Measurements from ENCODE around the gene PRSS57. TPM values are rescaled to one million over a fixed set of nuclear protein-coding genes. Genes with fewer than 3 reads are reported as not detected.

PRSS57 gene
- polyA plus RNA-seq, 1 of the 3 experiments (the other 2 are of a cell fraction): not detected

GRCh38 chr19:722553-723101 is 27.4 kb upstream of the PRSS57 start:
- Histone ChIP-seq H3K4me2 (no peak overlapping the region), H3K4me1 (ENCODE audit: control insufficient read depth in 1 of 2, insufficient read depth in 2 of 2, low read depth in 1 of 2, low read length in 1 of 2) (no peaks in the 10 kb centered on the region; a peak in 1 of 4 replicates), H3K36me3 (replicated peaks in 1 of 2; ENCODE audit: control insufficient read depth in 1 of 2, insufficient read depth in 2 of 2, low read length in 1 of 2) (no peaks in the 10 kb centered on the region), H3K27me3 (ENCODE audit: insufficient read depth) (no peaks in the 10 kb centered on the region), H3K9ac (no peak overlapping the region), H3K4me3 (ENCODE audit: low read depth in 2 of 2, low read length in 1 of 2) (no peak overlapping the region), H3F3A (replicated peaks; ENCODE audit: insufficient read depth) (no peaks in the 10 kb centered on the region), H3K9me3 (no peaks in the 10 kb centered on the region), H4K20me1 (ENCODE audit: insufficient read depth) (no peaks in the 10 kb centered on the region), H3K79me2 (ENCODE audit: insufficient read depth) (no peaks in the 10 kb centered on the region), H2AFZ (ENCODE audit: low read depth) (no peak overlapping the region), H3K9me2 (no peaks in the 10 kb centered on the region), H3K27ac (ENCODE audit: low read depth in 2 of 2, low read length in 1 of 2) (no peak overlapping the region)
- TF ChIP-seq RFX5 (IDR thresholded peaks at IDR 0.05; ENCODE audit: low read length) (no peak), FOXM1 (IDR thresholded peaks at IDR 0.05; ENCODE audit: low read depth) (no peak), EZH2phosphoT487 (IDR thresholded peaks at IDR 0.05; ENCODE audit: borderline replicate concordance, low read depth) (no peak), NFIC (IDR thresholded peaks at IDR 0.05; ENCODE audit: borderline replicate concordance) (no peak), RAD21 (IDR thresholded peaks at IDR 0.05; ENCODE audit: low read length) (no peak), PBX3 (IDR thresholded peaks at IDR 0.05) (no peak), MEF2A (IDR thresholded peaks at IDR 0.05; ENCODE audit: borderline replicate concordance, low read depth) (no peak), TCF12 (IDR thresholded peaks at IDR 0.05) (no peak), FOSL2 (IDR thresholded peaks at IDR 0.05; ENCODE audit: borderline replicate concordance, low read depth) (no peak), SIN3A (IDR thresholded peaks at IDR 0.05; ENCODE audit: borderline replicate concordance, low read depth, low read length) (no peak)
- ChIA-PET POLR2A (no interaction called here), CTCF (interaction anchor here (1.0 to 5.8 kb wide), 6 partner anchors 9 to 47 kb away, joined by 3 to 35 read pairs (median 5); partner anchors contain the start of gene PALM)
- 95% methylated on average over 4 of the region's 17 CpGs for WGBS (ENCODE audit: low lambda C conversion rate)
- DNase-seq: no peak

GRCh38 chr19:720345-721160 is 25.3 kb upstream of the PRSS57 start:
- H4K20me1 ChIP-seq (ENCODE audit: insufficient read depth): no peaks in the 10 kb centered on the region
- no peaks in the 10 kb centered on the region for H3K79me2 ChIP-seq (ENCODE audit: insufficient read depth)
- no peak overlapping the region for H3K4me2 ChIP-seq
- ChIA-PET POLR2A (no interaction called here), CTCF (interaction anchor here (0.9 to 5.8 kb wide), 3 partner anchors 10 to 17 kb away, joined by 3 to 35 read pairs (median 6); no protein-coding TSS in a partner anchor)
- H2AFZ ChIP-seq (ENCODE audit: low read depth): no peak overlapping the region
- peak; percentile 90 for DNase-seq
- H3K9me2 ChIP-seq: no peaks in the 10 kb centered on the region
- WGBS (ENCODE audit: low lambda C conversion rate): 33% methylated on average over 17 of the region's 58 CpGs
- no peaks in the 10 kb centered on the region; a peak in 1 of 4 replicates for H3K4me1 ChIP-seq (ENCODE audit: control insufficient read depth in 1 of 2, insufficient read depth in 2 of 2, low read depth in 1 of 2, low read length in 1 of 2)
- peak overlapping the region in 1 of 2 experiments; percentile 27; a peak in 1 of 4 replicates for H3K4me3 ChIP-seq (ENCODE audit: low read depth in 2 of 2, low read length in 1 of 2)
- H3K9me3 ChIP-seq: no peaks in the 10 kb centered on the region
- no peaks in the 10 kb centered on the region for H3F3A ChIP-seq (replicated peaks; ENCODE audit: insufficient read depth)
- H3K27ac ChIP-seq (ENCODE audit: low read depth in 2 of 2, low read length in 1 of 2): peak overlapping the region in 1 of 2 experiments; percentile 72; a peak in 2 of 4 replicates
- H3K9ac ChIP-seq: no peak overlapping the region
- TF ChIP-seq FOSL2 (IDR thresholded peaks at IDR 0.05; ENCODE audit: borderline replicate concordance, low read depth) (no peak), MXI1 (IDR thresholded peaks at IDR 0.05; ENCODE audit: low read depth, low read length) (no peak; the same call in 1 of the 2 replicates)
- no peaks in the 10 kb centered on the region for H3K36me3 ChIP-seq (replicated peaks in 1 of 2; ENCODE audit: control insufficient read depth in 1 of 2, insufficient read depth in 2 of 2, low read length in 1 of 2)
- H3K27me3 ChIP-seq (ENCODE audit: insufficient read depth): no peaks in the 10 kb centered on the region
